Fibroblast of skin of right biceps (primary cell): ENCODE measurements around the gene GTF3C1.

Source experiments
- DNase-seq: peaks from one replicate; pipeline ENCODE4 v3.0.0-alpha.2; 2013

The GTF3C1 gene

DNA sequence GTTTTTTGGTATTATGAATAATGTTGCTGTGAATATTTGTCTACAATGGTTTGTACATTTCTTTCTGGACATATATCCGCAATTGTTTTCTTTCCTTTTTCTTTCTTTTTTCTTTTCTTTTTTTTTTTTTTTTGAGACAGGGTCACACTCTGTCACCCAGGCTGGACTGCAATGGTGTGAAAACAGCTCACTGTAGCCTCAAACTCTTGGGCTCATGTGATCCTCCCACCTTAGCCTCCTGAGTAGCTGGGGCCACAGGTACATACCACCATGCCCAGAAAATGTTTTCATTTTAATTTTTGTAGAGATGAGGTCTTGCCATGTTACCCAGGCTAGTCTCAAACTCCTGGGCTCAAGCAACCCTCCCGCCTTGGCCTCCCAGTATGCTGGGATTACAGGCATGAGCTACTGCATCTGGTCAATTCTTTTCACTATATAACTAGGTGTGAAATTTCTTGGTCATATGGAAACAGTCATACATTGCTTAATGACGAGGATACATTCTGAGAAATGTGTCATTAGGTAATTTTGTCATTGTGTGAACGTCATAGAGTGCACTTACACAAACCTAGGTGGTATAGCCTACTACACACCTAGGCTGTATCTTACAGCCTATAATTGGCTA lies 132.6 kb downstream of the GTF3C1 start:
- DNase-seq: no peak

DNA sequence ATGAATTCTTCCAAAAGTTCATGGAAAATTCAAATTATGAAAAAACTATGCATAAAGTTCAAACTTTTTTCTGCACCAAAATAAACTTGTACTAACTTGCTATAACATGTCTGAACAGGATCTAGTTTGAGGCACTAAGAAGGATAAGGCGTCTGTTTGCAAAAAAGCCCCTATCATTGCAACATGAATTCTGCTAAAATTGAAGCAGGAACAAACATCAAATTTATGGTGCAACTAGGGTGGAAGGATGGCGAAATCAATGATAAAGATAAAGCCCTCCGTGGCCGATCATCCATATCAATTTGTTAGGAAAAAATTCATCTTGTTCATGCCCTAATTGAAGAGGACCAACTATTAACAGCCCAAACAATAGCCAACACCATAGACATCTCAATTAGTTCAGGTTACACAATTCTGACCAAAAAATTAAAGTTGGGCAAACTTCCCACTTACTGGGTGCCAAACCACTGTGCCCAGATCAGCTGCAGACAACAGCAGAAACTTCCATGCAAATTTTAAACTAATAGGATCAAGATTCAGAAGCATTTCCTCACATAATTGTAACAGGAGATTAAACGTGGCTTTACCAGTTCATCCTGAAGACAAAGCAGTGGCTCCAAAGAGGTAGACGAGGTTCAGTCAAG lies 134.8 kb downstream of the GTF3C1 start:
- no peak for DNase-seq

DNA sequence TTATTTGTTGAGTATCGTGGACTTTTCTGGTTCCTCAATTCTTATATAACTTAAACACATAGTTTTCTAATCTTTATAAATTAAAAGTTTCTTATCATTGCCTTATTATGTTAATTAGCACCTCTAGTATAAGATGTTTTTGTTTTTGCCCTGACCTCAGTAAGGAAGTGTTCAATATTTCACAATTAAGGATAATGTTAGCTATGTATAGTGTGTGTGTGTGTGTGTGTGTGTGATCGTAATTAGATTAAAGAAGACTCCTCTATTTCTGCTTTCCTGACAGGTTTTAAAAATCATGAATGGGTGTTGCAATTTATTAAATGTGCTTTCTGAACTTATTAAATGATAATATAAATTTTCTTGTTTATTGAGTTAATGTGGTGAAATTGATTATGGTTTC lies 135.8 kb downstream of the GTF3C1 start:
- no peak for DNase-seq

DNA sequence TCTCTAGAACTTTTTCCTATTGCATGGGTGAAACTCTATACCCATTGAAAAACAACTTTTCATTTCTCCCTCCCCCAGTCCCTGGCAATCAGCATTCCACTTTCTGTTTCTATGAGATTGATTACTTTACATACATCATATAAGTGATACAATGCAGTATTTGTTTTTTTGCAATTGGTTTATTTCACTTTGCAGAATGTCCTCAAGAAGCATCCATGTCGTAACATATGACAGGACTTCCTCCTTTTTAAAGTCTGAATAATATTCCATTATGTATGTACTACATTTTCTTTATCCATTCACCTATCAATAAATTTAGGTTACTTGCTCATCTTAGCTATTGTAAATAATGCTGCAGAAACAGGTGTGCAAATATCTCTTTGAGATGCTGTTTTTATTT lies 139.0 kb downstream of the GTF3C1 start:
- no peak for DNase-seq
